GM18519 (cell line): ENCODE data around the gene ACTN2.

Experiments
- ATAC-seq: cut with Tn5 transposase; IDR thresholded peaks from one replicate; pipeline ENCODE4 v1.9.1; 2021; ENCODE audit warnings: mild to moderate bottlenecking, moderate library complexity; ENCODE audit not compliant: unreplicated experiment, low FRiP score

Gene ACTN2

GRCh38 chr1:236689713-236690569, 3.6 kb downstream of the ACTN2 start:
- no peak for ATAC-seq

- ATAC-seq: no peak
Observed at GRCh38 chr1:236691348-236691747, 5.0 kb downstream of the ACTN2 start.

GRCh38 chr1:236692128-236692527, 5.8 kb downstream of the ACTN2 start:
- ATAC-seq: no peak

GRCh38 chr1:236692742-236693141, 6.4 kb downstream of the ACTN2 start:
- ATAC-seq: no peak

- ATAC-seq: no peak
Observed at GRCh38 chr1:236699366-236699765, 13.1 kb downstream of the ACTN2 start.

GRCh38 chr1:236700903-236701302, 14.6 kb downstream of the ACTN2 start:
- ATAC-seq: no peak

- ATAC-seq: no peak
Observed at GRCh38 chr1:236701782-236702181, 15.5 kb downstream of the ACTN2 start.

DNA sequence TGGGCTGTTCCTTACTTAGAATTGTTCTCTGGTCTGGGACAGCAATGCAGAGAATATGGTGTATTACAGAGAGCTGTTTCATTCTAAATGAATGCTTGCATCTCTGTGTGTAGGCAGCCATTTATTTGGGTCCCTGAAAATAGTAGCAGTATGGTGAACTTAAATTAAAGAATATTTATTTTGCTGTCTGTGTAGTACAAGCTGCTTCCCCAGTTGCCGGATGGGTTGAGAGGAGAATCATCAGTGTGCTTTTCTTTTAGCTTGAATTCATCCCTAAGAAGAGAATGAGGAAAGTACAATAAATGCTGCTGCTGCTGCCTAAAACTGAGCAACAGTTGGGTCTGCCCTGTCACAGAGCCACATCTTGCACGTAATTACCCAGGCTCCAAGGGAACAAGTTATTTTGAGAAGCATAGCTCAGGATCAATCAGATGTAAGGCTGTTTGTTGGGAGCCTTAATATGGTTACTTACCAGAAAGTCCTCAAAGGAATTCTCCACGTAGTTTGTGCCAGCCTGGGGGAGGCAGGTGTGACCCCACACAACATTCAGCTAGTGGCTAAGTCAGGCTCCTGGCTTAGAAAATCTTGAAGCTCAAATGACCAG, 16.6 kb downstream of the ACTN2 start:
- no peak for ATAC-seq

- no peak for ATAC-seq
Observed at GRCh38 chr1:236705771-236706170, 19.5 kb downstream of the ACTN2 start.

DNA sequence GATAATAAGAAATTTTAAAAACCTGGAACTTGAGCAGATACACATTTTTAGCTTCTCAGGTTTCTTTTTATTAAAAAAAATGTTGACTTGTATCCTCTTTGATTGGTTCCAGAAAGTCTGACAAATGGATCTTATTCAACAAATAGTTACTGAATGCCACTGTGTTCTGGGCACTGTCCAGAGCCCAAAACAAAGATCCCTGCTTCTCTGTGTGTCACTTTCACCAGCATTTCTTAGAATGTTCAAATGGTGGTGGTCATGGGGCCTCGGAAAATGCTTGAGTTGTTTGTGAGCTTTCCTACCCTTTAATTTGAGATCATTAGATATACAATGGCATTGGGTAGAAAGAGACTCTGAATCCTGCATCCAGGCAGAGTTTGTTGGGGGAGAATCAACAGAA, 19.9 kb downstream of the ACTN2 start:
- no peak for ATAC-seq

DNA sequence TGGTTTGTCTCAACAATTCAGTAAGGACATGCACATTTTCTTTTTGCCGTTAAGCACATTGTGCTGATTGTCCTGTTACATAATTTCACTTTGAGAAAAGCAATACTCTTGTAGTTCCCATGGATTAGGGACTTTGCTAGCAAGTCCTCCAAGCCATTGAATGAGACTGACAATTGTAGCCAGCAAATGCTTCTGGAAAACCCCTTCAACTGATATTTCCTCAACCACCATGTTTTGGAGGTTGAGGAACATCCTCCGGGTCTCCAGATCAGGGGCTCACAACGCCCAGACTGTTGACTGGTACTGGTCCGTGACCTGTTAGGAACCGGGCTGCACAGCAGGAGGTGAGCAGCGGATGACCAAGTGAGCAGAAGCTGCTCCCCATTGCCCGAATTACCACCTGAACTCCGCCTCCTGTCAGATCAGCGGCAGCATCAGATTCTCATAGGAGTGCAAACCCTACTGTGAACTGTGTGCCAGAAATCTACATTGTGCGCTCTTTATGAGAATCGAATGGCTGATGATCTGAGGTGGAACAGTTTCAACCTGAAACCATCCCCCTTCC, 24.1 kb downstream of the ACTN2 start:
- no peak for ATAC-seq

DNA sequence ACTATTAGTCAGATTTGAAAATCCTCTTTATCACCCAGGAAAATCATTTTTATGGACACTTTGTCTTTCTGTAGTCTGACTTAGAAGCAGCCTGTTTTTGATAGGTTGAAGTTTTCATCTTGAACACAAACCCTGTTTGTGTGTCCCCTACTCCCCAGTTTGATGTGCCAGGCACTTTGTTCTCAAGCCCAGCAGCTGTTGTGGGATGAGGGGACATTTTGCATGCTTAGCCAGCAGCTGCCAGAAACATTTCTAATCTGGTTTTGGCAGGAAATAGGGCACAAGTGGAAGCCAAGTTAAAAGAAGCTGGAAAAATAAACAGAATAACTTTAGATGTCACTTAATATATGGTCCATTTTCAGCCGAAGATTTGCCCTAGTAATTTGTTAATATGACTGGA, 29.9 kb downstream of the ACTN2 start:
- ATAC-seq: no peak

- ATAC-seq: no peak
Observed at GRCh38 chr1:236717811-236718210, 31.5 kb downstream of the ACTN2 start.

DNA sequence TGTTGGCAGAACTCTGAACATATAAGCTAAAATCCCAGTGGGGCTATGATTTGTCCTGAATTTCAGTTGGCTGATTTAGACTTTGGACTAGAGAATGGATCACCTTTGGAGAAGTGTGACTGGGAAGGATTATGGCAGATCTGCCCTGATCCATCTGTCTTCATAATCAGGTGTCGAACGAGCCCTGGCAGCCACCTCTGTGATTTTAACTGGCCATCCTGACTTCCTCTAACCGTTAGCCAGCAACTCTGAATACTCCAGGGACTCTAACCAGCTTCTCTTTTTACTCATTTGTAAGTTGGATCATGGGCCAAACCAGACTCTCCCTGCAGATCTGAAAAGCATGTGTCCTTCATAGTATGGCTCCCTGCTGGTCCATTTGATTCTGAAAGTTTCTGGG, 32.0 kb downstream of the ACTN2 start:
- no peak for ATAC-seq

GRCh38 chr1:236720206-236720605, 33.9 kb downstream of the ACTN2 start:
- no peak for ATAC-seq

GRCh38 chr1:236720611-236721010, 34.3 kb downstream of the ACTN2 start:
- ATAC-seq: no peak

- ATAC-seq: no peak
Observed at GRCh38 chr1:236724049-236724448, 37.8 kb downstream of the ACTN2 start.

DNA sequence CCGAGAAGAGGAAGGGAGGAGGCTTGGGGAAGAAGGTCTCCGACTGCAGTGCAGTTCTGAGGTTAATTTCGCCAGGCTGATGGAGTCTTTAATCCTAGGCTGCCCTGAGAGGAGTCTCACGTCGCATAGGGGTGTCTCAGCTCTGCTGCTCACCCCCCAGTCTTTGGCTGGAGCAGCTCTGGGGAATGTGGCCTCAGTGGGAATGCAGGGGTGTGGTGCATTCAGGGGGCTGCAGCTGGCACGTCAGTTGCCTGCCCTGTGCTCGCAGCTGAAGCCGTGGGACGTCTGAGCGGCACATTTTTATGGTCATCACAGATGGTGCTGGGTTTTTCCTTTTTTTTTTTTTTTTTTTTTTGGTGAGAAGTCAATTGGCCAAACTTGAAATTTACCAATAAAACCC, 38.2 kb downstream of the ACTN2 start:
- no peak for ATAC-seq

- ATAC-seq: no peak
Observed at GRCh38 chr1:236725668-236726067, 39.4 kb downstream of the ACTN2 start.

GRCh38 chr1:236727521-236727920, 41.2 kb downstream of the ACTN2 start:
- no peak for ATAC-seq

DNA sequence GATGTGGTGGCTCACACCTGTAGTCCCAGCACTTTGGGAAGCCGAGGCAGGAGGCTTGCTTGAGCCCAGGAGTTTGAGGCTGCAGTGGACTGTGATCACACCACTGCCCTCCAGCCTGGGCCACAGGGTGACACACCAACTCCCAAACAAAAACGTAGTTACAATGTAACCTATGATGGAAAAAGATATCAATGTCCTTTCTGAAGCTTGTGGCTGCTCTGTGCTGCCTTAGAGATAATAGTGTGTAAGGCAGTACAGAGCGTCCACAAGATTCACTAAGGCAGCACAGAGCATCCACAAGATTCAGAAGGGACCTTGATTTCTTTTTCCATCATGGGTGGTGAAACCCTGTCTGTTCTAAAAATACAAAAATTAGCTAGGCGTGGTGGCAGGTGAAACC, 42.5 kb downstream of the ACTN2 start:
- no peak for ATAC-seq

GRCh38 chr1:236733653-236734052, 47.4 kb downstream of the ACTN2 start:
- no peak for ATAC-seq
